Measurements from ENCODE around the gene CALML3.

Gene CALML3

DNA sequence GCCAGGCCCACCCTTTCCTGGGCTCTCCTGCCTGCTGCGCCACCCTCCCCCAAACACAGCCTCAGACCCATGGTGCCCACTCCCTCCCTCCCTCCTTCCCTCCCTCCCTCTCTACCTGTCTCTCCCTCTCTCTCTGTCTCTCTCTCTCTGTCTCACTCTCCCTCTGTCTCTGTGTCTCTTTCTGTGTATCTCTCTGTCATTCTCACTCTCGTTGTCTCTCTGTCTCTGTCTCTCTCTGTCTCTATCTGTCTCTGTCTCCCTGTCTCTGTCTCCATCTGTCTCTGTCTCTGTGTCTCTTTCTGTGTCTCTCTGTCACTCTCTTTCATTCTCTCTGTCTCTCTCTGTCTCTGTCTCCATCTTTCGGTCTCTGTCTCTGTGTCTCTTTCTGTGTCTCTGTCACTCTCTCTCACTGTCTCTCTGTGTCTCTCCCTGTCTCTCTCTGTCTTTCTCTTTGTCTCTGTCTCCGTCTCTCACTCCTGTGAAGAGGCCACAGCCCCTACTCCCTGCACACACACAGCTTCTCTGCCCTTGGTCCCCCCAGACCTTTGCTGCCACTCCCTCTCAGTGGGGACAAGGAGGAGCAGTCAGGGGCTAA lies 51.5 kb downstream of the CALML3 start:
- H3K9me3 ChIP-seq (ENCODE audit: insufficient read depth, low read length): peaks cover 11% of the 10 kb centered on the region; the same call in 1 of the 2 replicates
- H3K4me2 ChIP-seq (ENCODE audit: low read length): peak overlapping the region; percentile 99
- TF ChIP-seq EZH2phosphoT487 (IDR thresholded peaks at IDR 0.05; ENCODE audit: low read depth) (no peak), CTCF (IDR thresholded peaks at IDR 0.05; ENCODE audit: low read depth, low read length) (no peak)
- no peak overlapping the region for H3K9ac ChIP-seq (ENCODE audit: low read length)
- H3K27ac ChIP-seq (ENCODE audit: low read length): no peak overlapping the region
- no peaks in the 10 kb centered on the region for H4K20me1 ChIP-seq (ENCODE audit: insufficient read depth, low read length)
- H2AFZ ChIP-seq (ENCODE audit: low read depth, low read length): no peak overlapping the region
- H3K4me3 ChIP-seq (ENCODE audit: low read length): peak overlapping the region; percentile 68
- H3K27me3 ChIP-seq (ENCODE audit: low read depth, low read length): peaks cover 20% of the 10 kb centered on the region
- peaks cover 2% of the 10 kb centered on the region for H3K36me3 ChIP-seq (replicated peaks; ENCODE audit: low read depth, low read length)
- H3K4me1 ChIP-seq (ENCODE audit: low read length): peaks cover 43% of the 10 kb centered on the region
- no peaks in the 10 kb centered on the region for H3K79me2 ChIP-seq (ENCODE audit: low read length)

Measured in OCI-LY3 (cell line).